Hypothalamus (tissue), 51 donors: ENCODE data around the gene TNFSF13.

Experiments used
- DNase-seq, 51 donors: peaks; one replicate each; lab custom pipeline; 2025; lab: John Stamatoyannopoulos, UW

Gene TNFSF13

GRCh38 chr17:7573324-7574080, 15.0 kb downstream of the TNFSF13 start:
- DNase-seq, result peak in 48 of 51 donors; percentile 52 to 93 (median 82)

- no peak for DNase-seq
Observed at GRCh38 chr17:7574176-7574953, 15.8 kb downstream of the TNFSF13 start.

GRCh38 chr17:7575481-7575883, 16.9 kb downstream of the TNFSF13 start:
- DNase-seq, result no peak

GRCh38 chr17:7575959-7576358, 17.4 kb downstream of the TNFSF13 start:
- DNase-seq, result no peak

GRCh38 chr17:7576432-7576937, 17.9 kb downstream of the TNFSF13 start:
- peak in 1 of 51 donors; percentile 12 for DNase-seq

GRCh38 chr17:7577327-7578199, 19.0 kb downstream of the TNFSF13 start:
- no peak for DNase-seq

GRCh38 chr17:7579001-7579833, 20.7 kb downstream of the TNFSF13 start, which contains the start of gene CD68:
CD68 (plus strand) TSS chr17:7579638; CDS start chr17:7579678, 40 bp downstream.
- peak in 23 of 51 donors; percentile 16 to 74 (median 47) for DNase-seq

- DNase-seq, result peak in 1 of 51 donors; percentile 7
Observed at GRCh38 chr17:7579834-7580603, 21.5 kb downstream of the TNFSF13 start.

- no peak for DNase-seq
Observed at GRCh38 chr17:7580604-7581575, 22.3 kb downstream of the TNFSF13 start.

- DNase-seq, result peak in 2 of 51 donors; percentile 17 to 56
Observed at GRCh38 chr17:7582396-7583252, 24.1 kb downstream of the TNFSF13 start.

- DNase-seq, result peak; percentile 82 to 99 (median 95)
Observed at GRCh38 chr17:7583253-7584109, 24.9 kb downstream of the TNFSF13 start, which contains the start of gene MPDU1. MPDU1 (plus strand) TSS chr17:7583852; CDS start chr17:7583863, 11 bp downstream.

- no peak for DNase-seq
Observed at GRCh38 chr17:7586673-7587419, 28.3 kb downstream of the TNFSF13 start.

GRCh38 chr17:7587420-7588151, 29.0 kb downstream of the TNFSF13 start:
- no peak for DNase-seq
